ENCODE measurements around the gene C17orf75.
"Not testable (repeated sequence)": the region's sequence is repeated elsewhere in the genome, so short reads cannot be mapped to it uniquely, and the experiment has no call there.

C17orf75 gene

DNA sequence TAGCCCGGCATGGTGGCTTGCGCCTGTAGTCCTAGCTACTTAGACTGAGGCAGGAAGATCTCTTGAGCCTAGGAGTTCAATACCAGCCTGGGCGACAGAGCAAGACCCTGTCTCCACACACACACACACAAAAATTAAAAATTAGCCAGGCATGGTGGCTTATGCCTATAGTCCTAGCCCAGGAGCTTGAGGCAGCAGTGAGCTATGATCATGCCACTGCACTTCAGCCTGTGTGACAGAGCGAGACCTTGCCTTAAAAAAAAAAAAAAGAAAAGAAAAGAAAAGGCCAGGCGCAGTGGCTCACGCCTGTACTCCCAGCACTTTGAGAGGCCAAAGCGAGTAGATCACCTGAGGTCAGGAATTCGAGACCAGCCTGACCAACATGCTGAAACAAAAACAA lies 23.9 kb downstream of the C17orf75 start:
- no peak overlapping the region for H3K9ac ChIP-seq
- H3K4me3 ChIP-seq (ENCODE audit: low read depth, low read length): no peak overlapping the region
- no peaks in the 10 kb centered on the region for H3K9me3 ChIP-seq (ENCODE audit: control insufficient read depth, low read length)
- no peaks in the 10 kb centered on the region for H3K79me2 ChIP-seq
- no peak overlapping the region for H3K27ac ChIP-seq
- no peak overlapping the region for H2AFZ ChIP-seq
- no peaks in the 10 kb centered on the region for H3K36me3 ChIP-seq (ENCODE audit: control insufficient read depth, insufficient read depth, low read length)
- H3K4me1 ChIP-seq: no peaks in the 10 kb centered on the region
- TF ChIP-seq, protein P1, sequence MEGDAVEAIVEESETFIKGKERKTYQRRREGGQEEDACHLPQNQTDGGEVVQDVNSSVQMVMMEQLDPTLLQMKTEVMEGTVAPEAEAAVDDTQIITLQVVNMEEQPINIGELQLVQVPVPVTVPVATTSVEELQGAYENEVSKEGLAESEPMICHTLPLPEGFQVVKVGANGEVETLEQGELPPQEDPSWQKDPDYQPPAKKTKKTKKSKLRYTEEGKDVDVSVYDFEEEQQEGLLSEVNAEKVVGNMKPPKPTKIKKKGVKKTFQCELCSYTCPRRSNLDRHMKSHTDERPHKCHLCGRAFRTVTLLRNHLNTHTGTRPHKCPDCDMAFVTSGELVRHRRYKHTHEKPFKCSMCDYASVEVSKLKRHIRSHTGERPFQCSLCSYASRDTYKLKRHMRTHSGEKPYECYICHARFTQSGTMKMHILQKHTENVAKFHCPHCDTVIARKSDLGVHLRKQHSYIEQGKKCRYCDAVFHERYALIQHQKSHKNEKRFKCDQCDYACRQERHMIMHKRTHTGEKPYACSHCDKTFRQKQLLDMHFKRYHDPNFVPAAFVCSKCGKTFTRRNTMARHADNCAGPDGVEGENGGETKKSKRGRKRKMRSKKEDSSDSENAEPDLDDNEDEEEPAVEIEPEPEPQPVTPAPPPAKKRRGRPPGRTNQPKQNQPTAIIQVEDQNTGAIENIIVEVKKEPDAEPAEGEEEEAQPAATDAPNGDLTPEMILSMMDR (IDR thresholded peaks at IDR 0.05): no peak
- H3K4me2 ChIP-seq (ENCODE audit: low read length): no peak overlapping the region
- no peaks in the 10 kb centered on the region for H3K27me3 ChIP-seq (ENCODE audit: control insufficient read depth, insufficient read depth, low read length)

DNA sequence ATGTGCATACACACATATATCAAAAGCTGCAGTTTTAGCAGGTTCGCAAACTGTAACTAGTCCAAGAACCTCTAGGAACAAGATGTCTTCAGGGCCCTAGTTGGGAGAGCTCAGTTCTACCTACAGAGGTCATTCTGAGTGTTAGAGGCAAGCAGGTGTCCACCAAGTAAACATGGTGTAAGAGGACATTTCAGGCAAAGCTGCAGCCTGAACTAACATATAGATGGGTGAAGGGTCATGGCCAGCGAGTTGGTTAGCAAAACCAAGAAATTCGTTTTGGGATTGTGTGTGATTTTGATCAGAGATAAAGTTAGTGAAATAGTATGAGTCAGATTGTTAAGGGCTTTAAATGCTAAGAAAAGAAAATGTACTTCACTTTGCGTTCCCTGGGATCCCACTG lies 24.6 kb downstream of the C17orf75 start:
- no peak overlapping the region for H2AFZ ChIP-seq
- no peaks in the 10 kb centered on the region for H3K79me2 ChIP-seq
- no peaks in the 10 kb centered on the region for H3K27me3 ChIP-seq (ENCODE audit: control insufficient read depth, insufficient read depth, low read length)
- H3K4me2 ChIP-seq (ENCODE audit: low read length): no peak overlapping the region
- H3K9ac ChIP-seq: no peak overlapping the region
- no peak overlapping the region for H3K4me3 ChIP-seq (ENCODE audit: low read depth, low read length)
- TF ChIP-seq, protein P1 (IDR thresholded peaks at IDR 0.05): no peak
- no peaks in the 10 kb centered on the region for H3K9me3 ChIP-seq (ENCODE audit: control insufficient read depth, low read length)
- no peaks in the 10 kb centered on the region for H3K4me1 ChIP-seq
- no peaks in the 10 kb centered on the region for H3K36me3 ChIP-seq (ENCODE audit: control insufficient read depth, insufficient read depth, low read length)
- no peak overlapping the region for H3K27ac ChIP-seq

GRCh38 chr17:32316653-32317052 lies 25.3 kb downstream of the C17orf75 start:
- not testable (repeated sequence) for H3K4me3 ChIP-seq (ENCODE audit: low read depth, low read length); H3K4me1 ChIP-seq; H3K27me3 ChIP-seq (ENCODE audit: control insufficient read depth, insufficient read depth, low read length); H3K9ac ChIP-seq; H3K36me3 ChIP-seq (ENCODE audit: control insufficient read depth, insufficient read depth, low read length); H3K9me3 ChIP-seq (ENCODE audit: control insufficient read depth, low read length); H3K4me2 ChIP-seq (ENCODE audit: low read length); H3K79me2 ChIP-seq; H3K27ac ChIP-seq; H2AFZ ChIP-seq

GRCh38 chr17:32315171-32315570 lies 26.8 kb downstream of the C17orf75 start:
- H3K27ac ChIP-seq: no peak overlapping the region
- H3K9ac ChIP-seq: no peak overlapping the region
- no peak overlapping the region for H3K4me2 ChIP-seq (ENCODE audit: low read length)
- H3K27me3 ChIP-seq (ENCODE audit: control insufficient read depth, insufficient read depth, low read length): no peaks in the 10 kb centered on the region
- no peaks in the 10 kb centered on the region for H3K79me2 ChIP-seq
- H3K36me3 ChIP-seq (ENCODE audit: control insufficient read depth, insufficient read depth, low read length): no peaks in the 10 kb centered on the region
- TF ChIP-seq, protein P1 (IDR thresholded peaks at IDR 0.05): no peak
- H3K4me3 ChIP-seq (ENCODE audit: low read depth, low read length): no peak overlapping the region
- no peak overlapping the region for H2AFZ ChIP-seq
- no peaks in the 10 kb centered on the region for H3K9me3 ChIP-seq (ENCODE audit: control insufficient read depth, low read length)
- no peaks in the 10 kb centered on the region for H3K4me1 ChIP-seq

DNA sequence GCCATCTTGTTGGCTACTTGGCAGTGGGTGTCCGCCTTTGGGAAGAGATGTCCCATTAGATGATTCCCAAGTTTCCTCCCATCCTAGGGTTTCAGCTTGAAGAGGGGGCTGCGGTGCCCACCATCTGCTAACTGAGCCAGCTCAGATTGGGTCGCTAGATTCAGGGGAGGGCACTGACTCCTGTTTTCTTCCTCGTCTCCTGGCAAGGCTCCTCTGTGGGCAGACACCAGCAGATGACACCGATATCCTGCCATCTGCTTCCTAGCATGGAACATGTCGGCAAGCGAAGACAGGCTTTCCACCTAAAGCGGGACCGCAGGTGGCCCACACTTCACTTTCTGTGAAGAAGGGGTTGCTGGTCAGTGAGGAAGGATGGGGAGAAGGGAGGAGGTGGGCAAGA lies 27.3 kb downstream of the C17orf75 start:
- Histone ChIP-seq H3K36me3 (ENCODE audit: control insufficient read depth, insufficient read depth, low read length) (no peaks in the 10 kb centered on the region), H3K9me3 (ENCODE audit: control insufficient read depth, low read length) (no peaks in the 10 kb centered on the region), H3K27ac (no peak overlapping the region), H2AFZ (no peak overlapping the region), H3K4me1 (no peaks in the 10 kb centered on the region), H3K79me2 (no peaks in the 10 kb centered on the region), H3K9ac (no peak overlapping the region), H3K4me2 (ENCODE audit: low read length) (no peak overlapping the region), H3K4me3 (ENCODE audit: low read depth, low read length) (no peak overlapping the region), H3K27me3 (ENCODE audit: control insufficient read depth, insufficient read depth, low read length) (no peaks in the 10 kb centered on the region)
- TF ChIP-seq, protein P1 (IDR thresholded peaks at IDR 0.05): no peak
